Esophagus squamous epithelium (tissue), 4 donors: ENCODE measurements around the gene ENPP3.

Experiments used
- POLR2A ChIP-seq, 4 donors: fragments of 450-650 bp; IDR thresholded peaks; one replicate each; pipeline ENCODE4 v1.6.1; 2017; ENCODE audit warnings: antibody characterized with exemption in 4 of 4, mild to moderate bottlenecking in 4 of 4, moderate library complexity in 3 of 4
- TF ChIP-seq, protein P1 (sequence below), 6 experiments: fragments of 450-650 bp in 4 of 6; fragments of 200-600 bp in 2 of 6; sonication (generic) in 2 of 6; IDR thresholded peaks; one replicate each; pipeline ENCODE4 v1.5.1; 2016 to 2019; ENCODE audit warnings: antibody characterized with exemption in 6 of 6, mild to moderate bottlenecking in 4 of 6, moderate library complexity in 4 of 6

- TF ChIP-seq, protein P1, sequence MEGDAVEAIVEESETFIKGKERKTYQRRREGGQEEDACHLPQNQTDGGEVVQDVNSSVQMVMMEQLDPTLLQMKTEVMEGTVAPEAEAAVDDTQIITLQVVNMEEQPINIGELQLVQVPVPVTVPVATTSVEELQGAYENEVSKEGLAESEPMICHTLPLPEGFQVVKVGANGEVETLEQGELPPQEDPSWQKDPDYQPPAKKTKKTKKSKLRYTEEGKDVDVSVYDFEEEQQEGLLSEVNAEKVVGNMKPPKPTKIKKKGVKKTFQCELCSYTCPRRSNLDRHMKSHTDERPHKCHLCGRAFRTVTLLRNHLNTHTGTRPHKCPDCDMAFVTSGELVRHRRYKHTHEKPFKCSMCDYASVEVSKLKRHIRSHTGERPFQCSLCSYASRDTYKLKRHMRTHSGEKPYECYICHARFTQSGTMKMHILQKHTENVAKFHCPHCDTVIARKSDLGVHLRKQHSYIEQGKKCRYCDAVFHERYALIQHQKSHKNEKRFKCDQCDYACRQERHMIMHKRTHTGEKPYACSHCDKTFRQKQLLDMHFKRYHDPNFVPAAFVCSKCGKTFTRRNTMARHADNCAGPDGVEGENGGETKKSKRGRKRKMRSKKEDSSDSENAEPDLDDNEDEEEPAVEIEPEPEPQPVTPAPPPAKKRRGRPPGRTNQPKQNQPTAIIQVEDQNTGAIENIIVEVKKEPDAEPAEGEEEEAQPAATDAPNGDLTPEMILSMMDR (IDR thresholded peaks at IDR 0.05), result no peak
- TF ChIP-seq POLR2A (IDR thresholded peaks at IDR 0.05), result no peak
Measured at GRCh38 chr6:131733376-131734016, 96.4 kb downstream of the ENPP3 start.
